ENCODE results near the gene UBAC2.

The UBAC2 gene

GRCh38 chr13:99200432-99201167 is at the start of gene UBAC2:
Gene UBAC2, plus strand, starts transcription at chr13:99200854. Its CDS starts 55 bp downstream, at chr13:99200909.
- DNase-seq (ENCODE audit: low spot score) = peak; percentile 100

- DNase-seq (ENCODE audit: low spot score) = no peak
Observed at GRCh38 chr13:99151516-99151915, 49.1 kb upstream of the UBAC2 start.

GRCh38 chr13:99153219-99153618 is 47.4 kb upstream of the UBAC2 start:
- no peak for DNase-seq (ENCODE audit: low spot score)

- no peak for DNase-seq (ENCODE audit: low spot score)
Observed at GRCh38 chr13:99154064-99154463, 46.6 kb upstream of the UBAC2 start.

- no peak for DNase-seq (ENCODE audit: low spot score)
Observed at GRCh38 chr13:99155821-99156220, 44.8 kb upstream of the UBAC2 start.

GRCh38 chr13:99157046-99157445 is 43.6 kb upstream of the UBAC2 start:
- DNase-seq (ENCODE audit: low spot score) = no peak

GRCh38 chr13:99158846-99159245 is 41.8 kb upstream of the UBAC2 start:
- DNase-seq (ENCODE audit: low spot score) = no peak

- no peak for DNase-seq (ENCODE audit: low spot score)
Observed at GRCh38 chr13:99159331-99160061, 41.2 kb upstream of the UBAC2 start.

GRCh38 chr13:99160415-99160814 is 40.2 kb upstream of the UBAC2 start:
- no peak for DNase-seq (ENCODE audit: low spot score)

- DNase-seq (ENCODE audit: low spot score) = no peak
Observed at GRCh38 chr13:99161512-99161911, 39.1 kb upstream of the UBAC2 start.

GRCh38 chr13:99162567-99163361 is 37.9 kb upstream of the UBAC2 start:
- no peak for DNase-seq (ENCODE audit: low spot score)

GRCh38 chr13:99164226-99164625 is 36.4 kb upstream of the UBAC2 start:
- no peak for DNase-seq (ENCODE audit: low spot score)

GRCh38 chr13:99165753-99166587 is 34.7 kb upstream of the UBAC2 start:
- DNase-seq (ENCODE audit: low spot score) = no peak

GRCh38 chr13:99172951-99173350 is 27.7 kb upstream of the UBAC2 start:
- DNase-seq (ENCODE audit: low spot score) = no peak

GRCh38 chr13:99173606-99174005 is 27.0 kb upstream of the UBAC2 start:
- DNase-seq (ENCODE audit: low spot score) = no peak

GRCh38 chr13:99174533-99175100 is 26.0 kb upstream of the UBAC2 start:
- DNase-seq (ENCODE audit: low spot score) = no peak

- peak; percentile 85 for DNase-seq (ENCODE audit: low spot score)
Observed at GRCh38 chr13:99176309-99177276, 24.1 kb upstream of the UBAC2 start.

- no peak for DNase-seq (ENCODE audit: low spot score)
Observed at GRCh38 chr13:99178636-99179035, 22.0 kb upstream of the UBAC2 start.

GRCh38 chr13:99179460-99179859 is 21.2 kb upstream of the UBAC2 start:
- no peak for DNase-seq (ENCODE audit: low spot score)

GRCh38 chr13:99182439-99182838 is 18.2 kb upstream of the UBAC2 start:
- no peak for DNase-seq (ENCODE audit: low spot score)

Data from D341Med (cell line).